Uterus (tissue), 4 donors: ENCODE results near the gene ACAP2. TPM values are rescaled to one million over a fixed set of nuclear protein-coding genes. Genes with fewer than 3 reads are reported as not detected.

ENCODE experiments used
- DNase-seq, 2 donors: peaks; one replicate each; pipeline ENCODE4 v3.0.0-alpha.2; 2019 to 2020
- H3K27ac ChIP-seq, 2 donors: fragments of 200-600 bp; sonication (generic); 1 replicate in 1 of 2; 2 replicates in 1 of 2; pipeline ENCODE4 v1.5.1; 2016 to 2018
- H3K27me3 ChIP-seq, 2 donors: fragments of 200-600 bp; sonication (generic); one replicate each; pipeline ENCODE4 v1.5.1; 2018 to 2019; ENCODE audit warnings: control low read depth in 1 of 2
- H3K36me3 ChIP-seq, 2 donors: fragments of 200-600 bp; sonication (generic); one replicate each; pipeline ENCODE4 v1.5.1; 2019; ENCODE audit warnings: control low read depth in 1 of 2
- H3K4me1 ChIP-seq, 2 donors: fragments of 200-600 bp; sonication (generic); one replicate each; pipeline ENCODE4 v1.5.1; 2018 to 2019; ENCODE audit warnings: control low read depth in 1 of 2
- H3K4me3 ChIP-seq, 2 donors: fragments of 200-600 bp; sonication (generic); 1 replicate in 1 of 2; 2 replicates in 1 of 2; pipeline ENCODE4 v1.5.1; 2018 to 2019; ENCODE audit warnings: mild to moderate bottlenecking in 1 of 2
- H3K9me3 ChIP-seq, 2 donors: fragments of 200-600 bp; sonication (generic); one replicate each; pipeline ENCODE4 v1.5.1; 2019; ENCODE audit warnings: control low read depth in 1 of 2
- CTCF ChIP-seq, 4 experiments: fragments of 200-600 bp in 2 of 4; fragments of 450-650 bp in 2 of 4; sonication (generic) in 2 of 4; IDR thresholded peaks; one replicate each; pipeline ENCODE4 v1.5.1; 2016 to 2019; ENCODE audit warnings: antibody characterized with exemption in 4 of 4, mild to moderate bottlenecking in 2 of 4, moderate library complexity in 1 of 4
- POLR2A ChIP-seq, 2 donors: fragments of 450-650 bp; IDR thresholded peaks; one replicate each; pipeline ENCODE4 v1.6.1; 2016; ENCODE audit warnings: antibody characterized with exemption in 2 of 2, mild to moderate bottlenecking in 1 of 2, moderate library complexity in 1 of 2
- intact Hi-C: fragments of 100-400 bp; cut with DNase I; formaldehyde crosslinking; loops from one replicate; pipeline ENCODE4 v1.15.1; 2023; ENCODE audit warnings: low total_unique reads
- total RNA-seq, 4 donors: library from RNA; depleted of rRNA in 3 of 4; stranded (reverse); fragments of >200 nt in 3 of 4; gene quantifications; one replicate each; pipeline versions ENCODE4 v1.1.0 to v1.2.4, GENCODE V29; 2014 to 2023
- donor health status: DM: yes; HTN: yes; CAD: no.

The ACAP2 gene
- total RNA-seq, 4 donors from 2014 or later: 40.3 to 140 (median 68.6) TPM

DNA sequence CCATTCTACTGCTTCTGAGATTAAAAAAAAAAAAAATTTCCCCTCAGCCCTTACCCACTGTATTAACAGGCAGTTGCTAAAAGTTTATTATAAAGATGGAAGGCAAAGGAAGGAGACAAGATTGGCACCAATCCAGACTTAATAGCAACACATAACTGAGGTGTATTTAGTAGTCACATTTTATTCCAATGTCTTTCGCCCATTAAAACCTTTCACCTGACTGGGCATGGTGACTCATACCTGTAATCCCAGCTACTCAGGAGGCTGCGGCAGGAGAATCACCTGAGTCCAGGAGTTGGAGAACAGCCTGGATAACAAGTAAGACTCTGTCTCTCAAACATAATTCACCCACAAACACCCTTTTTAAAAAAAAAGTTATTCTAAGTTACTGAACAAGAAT is 4.4 kb downstream of the ACAP2 start:
- Histone ChIP-seq H3K27ac (no peak overlapping the region), H3K27me3 (no peaks in the 10 kb centered on the region), H3K4me3 (no peak overlapping the region), H3K4me1 (no peaks in the 10 kb centered on the region), H3K36me3 (no peaks in the 10 kb centered on the region), H3K9me3 (no peaks in the 10 kb centered on the region)
- no peak for TF ChIP-seq POLR2A (IDR thresholded peaks at IDR 0.05)
- no peak for TF ChIP-seq CTCF (IDR thresholded peaks at IDR 0.05)
- intact Hi-C loops: no loop called here
- DNase-seq: no peak

GRCh38 chr3:195425849-195426248 is 17.0 kb downstream of the ACAP2 start:
- no peaks in the 10 kb centered on the region for H3K9me3 ChIP-seq
- intact Hi-C loops: no loop called here
- no peaks in the 10 kb centered on the region for H3K36me3 ChIP-seq
- peaks cover 0 to 4% of the 10 kb centered on the region in 2 donors for H3K4me1 ChIP-seq
- no peak overlapping the region for H3K27ac ChIP-seq
- no peak overlapping the region for H3K4me3 ChIP-seq
- no peak for TF ChIP-seq CTCF (IDR thresholded peaks at IDR 0.05)
- TF ChIP-seq POLR2A (IDR thresholded peaks at IDR 0.05): no peak
- no peak for DNase-seq
- H3K27me3 ChIP-seq: no peaks in the 10 kb centered on the region

GRCh38 chr3:195423818-195424217 is 19.0 kb downstream of the ACAP2 start:
- TF ChIP-seq POLR2A (IDR thresholded peaks at IDR 0.05) (no peak), CTCF (IDR thresholded peaks at IDR 0.05) (no peak)
- Histone ChIP-seq H3K4me3 (no peak overlapping the region), H3K4me1 (peaks cover 0 to 3% of the 10 kb centered on the region in 2 donors), H3K9me3 (no peaks in the 10 kb centered on the region), H3K27ac (no peak overlapping the region), H3K27me3 (no peaks in the 10 kb centered on the region), H3K36me3 (no peaks in the 10 kb centered on the region)
- intact Hi-C loops: no loop called here
- DNase-seq: no peak

- H3K36me3 ChIP-seq: no peaks in the 10 kb centered on the region
- H3K4me3 ChIP-seq: no peak overlapping the region
- no peak overlapping the region for H3K27ac ChIP-seq
- no peaks in the 10 kb centered on the region for H3K27me3 ChIP-seq
- no peaks in the 10 kb centered on the region for H3K4me1 ChIP-seq
- no peaks in the 10 kb centered on the region for H3K9me3 ChIP-seq
- no peak for DNase-seq
- intact Hi-C loops: no loop called here
- TF ChIP-seq POLR2A (IDR thresholded peaks at IDR 0.05) (no peak), CTCF (IDR thresholded peaks at IDR 0.05) (no peak)
Observed at GRCh38 chr3:195421400-195421799, 21.4 kb downstream of the ACAP2 start.

GRCh38 chr3:195416795-195417194 is 26.0 kb downstream of the ACAP2 start:
- no peak overlapping the region for H3K4me3 ChIP-seq
- H3K27me3 ChIP-seq: no peaks in the 10 kb centered on the region
- H3K9me3 ChIP-seq: no peaks in the 10 kb centered on the region
- intact Hi-C loops: no loop called here
- TF ChIP-seq POLR2A (IDR thresholded peaks at IDR 0.05): no peak
- TF ChIP-seq CTCF (IDR thresholded peaks at IDR 0.05): no peak
- no peak overlapping the region for H3K27ac ChIP-seq
- no peaks in the 10 kb centered on the region for H3K4me1 ChIP-seq
- DNase-seq: no peak
- no peaks in the 10 kb centered on the region for H3K36me3 ChIP-seq
